ENCODE data around the gene RASSF8. TPM values are rescaled to one million over a fixed set of nuclear protein-coding genes. Genes with fewer than 3 reads are reported as not detected.

Gene RASSF8
- polyA plus RNA-seq, 1 donor (not counting 4 experiments of a cell fraction or from before 2014, with no cell fraction given) = 10.5 TPM

DNA sequence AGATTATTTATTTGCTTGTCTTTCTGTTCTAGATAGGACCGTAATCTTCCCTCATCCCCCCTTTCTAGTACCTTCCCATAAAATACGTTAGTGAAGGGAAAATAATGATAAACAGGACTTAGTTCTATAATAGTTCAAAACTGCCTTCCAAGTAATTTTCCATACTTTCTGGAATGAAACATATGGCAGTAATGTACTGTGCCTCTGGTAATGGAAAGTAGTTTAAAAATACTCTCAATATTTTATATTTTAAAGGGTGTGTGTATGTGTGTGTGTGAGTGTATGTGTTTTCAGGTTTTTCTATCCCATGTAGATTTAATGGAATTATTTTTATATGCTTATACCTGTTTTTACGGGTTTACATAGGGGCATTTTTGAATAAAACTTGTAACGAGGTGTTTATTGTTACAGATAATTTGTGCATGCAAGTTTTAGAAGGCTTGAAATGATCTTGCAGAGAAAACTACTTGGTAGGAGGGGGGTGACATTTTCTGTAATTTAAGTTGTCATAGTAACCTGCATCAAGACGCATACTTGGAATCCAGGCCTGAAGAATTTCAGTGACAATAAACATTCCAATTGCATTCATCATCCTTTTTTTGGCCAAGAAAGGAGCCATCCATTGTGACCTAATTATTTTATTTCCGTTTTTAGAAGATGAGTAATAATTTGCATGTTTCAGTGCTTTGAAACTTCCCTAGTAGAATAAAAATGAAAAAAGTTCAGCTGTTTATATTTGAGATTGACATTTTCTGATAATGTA lies 38.9 kb downstream of the RASSF8 start:
- Histone ChIP-seq H3K4me3 (ENCODE audit: control insufficient read depth in 2 of 3, extremely low read depth in 1 of 3, insufficient read depth in 2 of 3, low read depth in 1 of 3, low read length in 3 of 3) (no peak overlapping the region), H3K9me3 (ENCODE audit: control insufficient read depth, low read depth, low read length) (no peaks in the 10 kb centered on the region), H3K9ac (ENCODE audit: control insufficient read depth, extremely low read depth, insufficient read depth, low read length) (no peak overlapping the region), H3K9me1 (ENCODE audit: control insufficient read depth, extremely low read depth, insufficient read depth, low read length) (no peaks in the 10 kb centered on the region), H3K4me2 (ENCODE audit: control insufficient read depth, extremely low read depth, insufficient read depth, low read depth, low read length) (peak overlapping the region; percentile 39), H2AFZ (ENCODE audit: control insufficient read depth, low read length) (no peak overlapping the region), H3K4me1 (ENCODE audit: control insufficient read depth, extremely low read depth, insufficient read depth, low read length) (peaks cover 17% of the 10 kb centered on the region), H3K27ac (ENCODE audit: control insufficient read depth, insufficient read depth, low read length) (no peak overlapping the region), H3K27me3 (ENCODE audit: control insufficient read depth, extremely low read depth, insufficient read depth, low read length) (no peaks in the 10 kb centered on the region), H4K20me1 (ENCODE audit: control insufficient read depth, extremely low read depth, insufficient read depth, low read length) (no peaks in the 10 kb centered on the region), H3K36me3 (ENCODE audit: control insufficient read depth in 2 of 2, extremely low read depth in 1 of 2, insufficient read depth in 2 of 2, low read length in 2 of 2) (no peaks in the 10 kb centered on the region), H3K79me2 (ENCODE audit: control insufficient read depth, insufficient read depth, low read length) (peaks cover 14% of the 10 kb centered on the region)
- peak; percentile 69 for FAIRE-seq
- dilution Hi-C loops (cut with MboI; ENCODE audit: extremely low pct_ligation_motif_present, low sequenced_read_pairs) = no loop called here
- peak; percentile 45 for DNase-seq (ENCODE audit: low read depth, low spot score)
- no peak for TF ChIP-seq EZH2 (IDR thresholded peaks at IDR 0.05; ENCODE audit: low read length)
- TF ChIP-seq, protein P1, sequence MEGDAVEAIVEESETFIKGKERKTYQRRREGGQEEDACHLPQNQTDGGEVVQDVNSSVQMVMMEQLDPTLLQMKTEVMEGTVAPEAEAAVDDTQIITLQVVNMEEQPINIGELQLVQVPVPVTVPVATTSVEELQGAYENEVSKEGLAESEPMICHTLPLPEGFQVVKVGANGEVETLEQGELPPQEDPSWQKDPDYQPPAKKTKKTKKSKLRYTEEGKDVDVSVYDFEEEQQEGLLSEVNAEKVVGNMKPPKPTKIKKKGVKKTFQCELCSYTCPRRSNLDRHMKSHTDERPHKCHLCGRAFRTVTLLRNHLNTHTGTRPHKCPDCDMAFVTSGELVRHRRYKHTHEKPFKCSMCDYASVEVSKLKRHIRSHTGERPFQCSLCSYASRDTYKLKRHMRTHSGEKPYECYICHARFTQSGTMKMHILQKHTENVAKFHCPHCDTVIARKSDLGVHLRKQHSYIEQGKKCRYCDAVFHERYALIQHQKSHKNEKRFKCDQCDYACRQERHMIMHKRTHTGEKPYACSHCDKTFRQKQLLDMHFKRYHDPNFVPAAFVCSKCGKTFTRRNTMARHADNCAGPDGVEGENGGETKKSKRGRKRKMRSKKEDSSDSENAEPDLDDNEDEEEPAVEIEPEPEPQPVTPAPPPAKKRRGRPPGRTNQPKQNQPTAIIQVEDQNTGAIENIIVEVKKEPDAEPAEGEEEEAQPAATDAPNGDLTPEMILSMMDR (optimal IDR thresholded peaks at IDR 0.05 in 1 of 3, IDR thresholded peaks at IDR 0.05 in 1 of 3, conservative IDR thresholded peaks at IDR 0.05 in 1 of 3; ENCODE audit: extremely low read depth in 1 of 3, insufficient read depth in 2 of 3, low read length in 3 of 3) = no peak

DNA sequence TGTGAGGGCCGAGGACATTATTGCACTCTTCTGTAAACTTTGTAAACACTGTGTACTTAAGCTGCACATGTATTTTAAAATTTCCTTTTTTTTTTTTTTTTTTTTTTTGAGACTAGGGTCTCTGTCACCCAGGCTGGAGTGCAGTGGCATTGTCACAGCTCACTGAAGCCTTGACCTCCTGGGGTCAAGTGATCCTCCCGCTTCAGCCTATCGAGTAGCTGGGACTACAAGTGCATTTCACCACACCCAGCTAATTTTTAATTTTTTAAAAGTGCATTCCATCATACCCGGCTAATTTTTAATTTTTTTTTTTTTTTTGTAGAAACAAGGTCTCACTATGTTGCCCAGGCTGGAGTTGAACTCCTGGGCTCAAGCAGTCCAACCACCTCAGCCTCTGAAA lies 42.4 kb downstream of the RASSF8 start:
- Histone ChIP-seq H3K36me3 (ENCODE audit: control insufficient read depth in 2 of 2, extremely low read depth in 1 of 2, insufficient read depth in 2 of 2, low read length in 2 of 2) (no peaks in the 10 kb centered on the region), H3K9ac (ENCODE audit: control insufficient read depth, extremely low read depth, insufficient read depth, low read length) (no peak overlapping the region), H3K79me2 (ENCODE audit: control insufficient read depth, insufficient read depth, low read length) (peaks cover 8% of the 10 kb centered on the region), H3K4me3 (ENCODE audit: control insufficient read depth in 2 of 3, extremely low read depth in 1 of 3, insufficient read depth in 2 of 3, low read depth in 1 of 3, low read length in 3 of 3) (no peak overlapping the region), H3K4me1 (ENCODE audit: control insufficient read depth, extremely low read depth, insufficient read depth, low read length) (peaks cover 12% of the 10 kb centered on the region), H3K9me1 (ENCODE audit: control insufficient read depth, extremely low read depth, insufficient read depth, low read length) (no peaks in the 10 kb centered on the region), H3K27ac (ENCODE audit: control insufficient read depth, insufficient read depth, low read length) (no peak overlapping the region), H3K27me3 (ENCODE audit: control insufficient read depth, extremely low read depth, insufficient read depth, low read length) (no peaks in the 10 kb centered on the region), H4K20me1 (ENCODE audit: control insufficient read depth, extremely low read depth, insufficient read depth, low read length) (no peaks in the 10 kb centered on the region), H3K4me2 (ENCODE audit: control insufficient read depth, extremely low read depth, insufficient read depth, low read depth, low read length) (no peak overlapping the region), H3K9me3 (ENCODE audit: control insufficient read depth, low read depth, low read length) (peaks cover 2% of the 10 kb centered on the region), H2AFZ (ENCODE audit: control insufficient read depth, low read length) (no peak overlapping the region)
- dilution Hi-C loops (cut with MboI; ENCODE audit: extremely low pct_ligation_motif_present, low sequenced_read_pairs) = no loop called here
- TF ChIP-seq, protein P1 (optimal IDR thresholded peaks at IDR 0.05 in 1 of 3, IDR thresholded peaks at IDR 0.05 in 1 of 3, conservative IDR thresholded peaks at IDR 0.05 in 1 of 3; ENCODE audit: extremely low read depth in 1 of 3, insufficient read depth in 2 of 3, low read length in 3 of 3) = no peak
- no peak for TF ChIP-seq EZH2 (IDR thresholded peaks at IDR 0.05; ENCODE audit: low read length)
- DNase-seq (ENCODE audit: low read depth, low spot score) (no peak), FAIRE-seq (no peak)

Data from keratinocyte (primary cell).